ENCODE results near the gene ICOSLG.
A peak's percentile ranks its signal among the peaks of the same experiment; 100 is the strongest.
"Not testable (repeated sequence)": the region's sequence is repeated elsewhere in the genome, so short reads cannot be mapped to it uniquely, and the experiment has no call there.

ICOSLG gene

GRCh38 chr21:44220674-44221073 lies 20.1 kb downstream of the ICOSLG start:
- not testable (repeated sequence) for DNase-seq

GRCh38 chr21:44218461-44218860 lies 22.3 kb downstream of the ICOSLG start:
- not testable (repeated sequence) for DNase-seq

- DNase-seq: not testable (repeated sequence)
Observed at GRCh38 chr21:44211978-44212377, 28.8 kb downstream of the ICOSLG start.

- not testable (repeated sequence) for DNase-seq
Observed at GRCh38 chr21:44211574-44211973, 29.2 kb downstream of the ICOSLG start.

- DNase-seq: not testable (repeated sequence)
Observed at GRCh38 chr21:44207860-44208646, 32.7 kb downstream of the ICOSLG start.

- not testable (repeated sequence) for DNase-seq
Observed at GRCh38 chr21:44206698-44207676, 33.8 kb downstream of the ICOSLG start.

GRCh38 chr21:44206187-44206586 lies 34.6 kb downstream of the ICOSLG start:
- DNase-seq: not testable (repeated sequence)

- DNase-seq: not testable (repeated sequence)
Observed at GRCh38 chr21:44202590-44203299, 38.0 kb downstream of the ICOSLG start.

- not testable (repeated sequence) for DNase-seq
Observed at GRCh38 chr21:44199997-44200396, 40.7 kb downstream of the ICOSLG start.

GRCh38 chr21:44199448-44199847 lies 41.3 kb downstream of the ICOSLG start:
- DNase-seq: peak; percentile 3

- DNase-seq: not testable (repeated sequence)
Observed at GRCh38 chr21:44197156-44197516, 43.6 kb downstream of the ICOSLG start.

- DNase-seq: not testable (repeated sequence)
Observed at GRCh38 chr21:44196212-44197155, 44.3 kb downstream of the ICOSLG start.

GRCh38 chr21:44194888-44195287 lies 45.9 kb downstream of the ICOSLG start:
- DNase-seq: not testable (repeated sequence)

- not testable (repeated sequence) for DNase-seq
Observed at GRCh38 chr21:44194451-44194850, 46.3 kb downstream of the ICOSLG start.

- not testable (repeated sequence) for DNase-seq
Observed at GRCh38 chr21:44193108-44193507, 47.6 kb downstream of the ICOSLG start.

- not testable (repeated sequence) for DNase-seq
Observed at GRCh38 chr21:44190349-44191271, 50.1 kb downstream of the ICOSLG start.

- not testable (repeated sequence) for DNase-seq
Observed at GRCh38 chr21:44184862-44185261, 55.9 kb downstream of the ICOSLG start.

GRCh38 chr21:44182202-44182601 lies 58.5 kb downstream of the ICOSLG start:
- DNase-seq: not testable (repeated sequence)

- DNase-seq: not testable (repeated sequence)
Observed at GRCh38 chr21:44181506-44181905, 59.2 kb downstream of the ICOSLG start.

- not testable (repeated sequence) for DNase-seq
Observed at GRCh38 chr21:44176127-44176526, 64.6 kb downstream of the ICOSLG start.

Measured in NCI-H774 (cell line).